ENCODE results near the gene PIGU. TPM values are rescaled to one million over a fixed set of nuclear protein-coding genes. Genes with fewer than 3 reads are reported as not detected.

PIGU gene
- total and polyA plus RNA-seq, 2 of the 13 experiments (the other 11 are each of a cell fraction or from before 2014, with no cell fraction given) = 45.5 to 231 TPM

- H3K4me2 ChIP-seq (ENCODE audit: low read depth, low read length) = peak within 1 kb of the TSS; percentile 84
- H3K79me2 ChIP-seq (ENCODE audit: insufficient read depth, low read length) = peaks cover 55% of the 10 kb centered on the region
- TSS peak; percentile 66 for BruUV-seq (replicated peaks)
- H3K9me3 ChIP-seq (ENCODE audit: low read length) = no peaks in the 10 kb centered on the region
- ChIA-PET CTCF (ENCODE audit: low intra/inter-chr PET ratio, low total read pairs) (no interaction called here), POLR2A (interaction anchor here (0.6 to 3.8 kb wide), 40 partner anchors 9 to 360 kb away, joined by 3 to 57 read pairs (median 4); partner anchors contain the start of genes ACSS2, AHCY, ITCH and PIGU)
- DNase-seq (ENCODE audit: low spot score) = peak; percentile 98
- H3K27me3 ChIP-seq (ENCODE audit: control insufficient read depth in 1 of 2, insufficient read depth in 2 of 2, low read length in 2 of 2) = no peaks in the 10 kb centered on the region; a peak in 1 of 5 replicates
- H3K36me3 ChIP-seq (replicated peaks in 1 of 2; ENCODE audit: control insufficient read depth in 1 of 2, insufficient read depth in 2 of 2, low read length in 2 of 2) = peaks cover 0 to 8% of the 10 kb centered on the region in 2 experiments; a peak in 3 of 5 replicates
- no peak within 1 kb of the TSS for H2AFZ ChIP-seq (ENCODE audit: low read length)
- H3K27ac ChIP-seq (ENCODE audit: extremely low read length, insufficient read depth, low read length) = peak within 1 kb of the TSS; percentile 80
- peaks cover 62% of the 10 kb centered on the region for H3K4me1 ChIP-seq (ENCODE audit: insufficient read depth, low read length)
- peak within 1 kb of the TSS; percentile 86 for H3K9ac ChIP-seq (ENCODE audit: insufficient read depth, low read depth, low read length)
- H4K20me1 ChIP-seq (ENCODE audit: insufficient read depth, low read length) = peaks cover 19% of the 10 kb centered on the region
- peak within 1 kb of the TSS; percentile 85 to 89 (median 87) for H3K4me3 ChIP-seq (replicated peaks in 1 of 3; ENCODE audit: insufficient read depth in 1 of 3, low read depth in 2 of 3, low read length in 3 of 3)
- WGBS (ENCODE audit: low lambda C conversion rate) = under 1% methylated on average over 49 of the region's 59 CpGs
- in situ Hi-C loops (cut with HindIII; ENCODE audit: extremely low pct_ligation_motif_present, low pct_unique_long_range_greater_than_20kb) = loop anchor here (5.0 kb wide), 1 partner anchor 204 kb away; no protein-coding TSS in a partner anchor
- peak; percentile 91 for ATAC-seq
- intact Hi-C loops (cut with micrococcal nuclease; ENCODE audit: unreplicated experiment) = loop anchor here (2.0 kb wide), 1 partner anchor 214 kb away; the partner anchor contains the start of gene AHCY
- peak; percentile 84 for FAIRE-seq
- TF ChIP-seq HNRNPH1 (optimal IDR thresholded peaks at IDR 0.05; ENCODE audit: low read depth, low read length) (no peak), SIN3A (IDR thresholded peaks at IDR 0.05; ENCODE audit: borderline replicate concordance, low read depth, low read length) (peak; percentile 70; the same call in 1 of the 2 replicates), HMGXB3 (CRISPR knock-in tag; IDR thresholded peaks at IDR 0.05; ENCODE audit: borderline replicate concordance) (no peak; the same call in 1 of the 2 replicates), MIER2 (CRISPR knock-in tag; IDR thresholded peaks at IDR 0.05) (peak; percentile 59; the same call in 1 of the 2 replicates), CBX2 (IDR thresholded peaks at IDR 0.05; ENCODE audit: low read depth, low read length) (no peak), CBX2 (CRISPR knock-in tag; IDR thresholded peaks at IDR 0.05; ENCODE audit: low read depth) (no peak; the same call in 1 of the 2 replicates), KDM2A (CRISPR knock-in tag; IDR thresholded peaks at IDR 0.05; ENCODE audit: borderline replicate concordance, low read depth) (peak; percentile 100), ZNF652 (CRISPR knock-in tag; IDR thresholded peaks at IDR 0.05; ENCODE audit: borderline replicate concordance, low read depth) (peak; percentile 49; the same call in 1 of the 2 replicates), ZNF317 (CRISPR knock-in tag; IDR thresholded peaks at IDR 0.05) (peak; percentile 86), MTA3 (CRISPR knock-in tag; IDR thresholded peaks at IDR 0.05) (peak; percentile 38; the same call in 1 of the 2 replicates), ZMAT3 (CRISPR knock-in tag; conservative IDR thresholded peaks at IDR 0.05) (peak; percentile 94), KLF6 (CRISPR knock-in tag; IDR thresholded peaks at IDR 0.05) (peak; percentile 97), KLF11 (CRISPR knock-in tag; IDR thresholded peaks at IDR 0.05) (peak; percentile 96), CREB3 (CRISPR knock-in tag; IDR thresholded peaks at IDR 0.05) (peak; percentile 44; the same call in 1 of the 2 replicates), ZMYM3 (CRISPR knock-in tag; IDR thresholded peaks at IDR 0.05) (no peak; the same call in 1 of the 2 replicates), POLR2A (IDR thresholded peaks at IDR 0.05; ENCODE audit: insufficient read depth in 1 of 2, low read depth in 2 of 2, low read length in 2 of 2) (peak; percentile 90 to 99), RFXAP (CRISPR knock-in tag; IDR thresholded peaks at IDR 0.05; ENCODE audit: borderline replicate concordance) (peak; percentile 85)
Observed at GRCh38 chr20:34516247-34517113, 160.4 kb downstream of the PIGU start, which contains the start of gene DYNLRB1. Gene DYNLRB1, plus strand, starts transcription at chr20:34516422. Its CDS starts 37 bp downstream, at chr20:34516459.
